OCI-LY7 (cell line): ENCODE data around the gene CLIC4.

Experiments
- EZH2phosphoT487 ChIP-seq: fragments of 200-600 bp; sonication (generic); IDR thresholded peaks from 2 replicates; pipeline ENCODE4 v1.6.1; 2018; ENCODE audit warnings: low read depth, borderline replicate concordance, mild to moderate bottlenecking, mixed run types, antibody characterized with exemption, low read length, moderate library complexity, mixed read lengths
- TF ChIP-seq, protein P1 (sequence below): fragments of 200-600 bp; sonication (generic); conservative IDR thresholded peaks from 2 replicates; pipeline ENCODE4 v1.5.1; 2014; ENCODE audit warnings: mild to moderate bottlenecking, antibody characterized with exemption, low read length, moderate library complexity, mixed read lengths

DNA sequence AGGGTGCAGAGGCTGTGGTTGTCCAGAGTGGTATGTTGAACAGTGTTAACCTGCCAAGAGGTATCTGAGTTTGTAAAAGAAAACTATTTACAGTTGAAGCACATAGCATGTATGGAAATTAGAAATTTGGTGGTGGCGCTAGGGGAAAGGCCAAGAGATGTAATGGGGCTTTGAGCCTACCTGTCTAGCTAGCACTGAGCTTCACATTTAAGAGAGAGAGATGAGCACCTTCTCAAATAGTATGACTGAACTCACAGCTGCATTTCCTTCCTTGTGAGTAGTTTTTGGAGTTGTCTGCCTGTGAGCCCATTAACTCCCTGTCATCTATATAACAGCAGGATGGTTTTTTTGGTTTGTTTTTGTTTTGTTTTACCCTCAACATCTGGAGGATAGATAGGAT lies 4.0 kb downstream of the CLIC4 start:
- TF ChIP-seq, protein P1, sequence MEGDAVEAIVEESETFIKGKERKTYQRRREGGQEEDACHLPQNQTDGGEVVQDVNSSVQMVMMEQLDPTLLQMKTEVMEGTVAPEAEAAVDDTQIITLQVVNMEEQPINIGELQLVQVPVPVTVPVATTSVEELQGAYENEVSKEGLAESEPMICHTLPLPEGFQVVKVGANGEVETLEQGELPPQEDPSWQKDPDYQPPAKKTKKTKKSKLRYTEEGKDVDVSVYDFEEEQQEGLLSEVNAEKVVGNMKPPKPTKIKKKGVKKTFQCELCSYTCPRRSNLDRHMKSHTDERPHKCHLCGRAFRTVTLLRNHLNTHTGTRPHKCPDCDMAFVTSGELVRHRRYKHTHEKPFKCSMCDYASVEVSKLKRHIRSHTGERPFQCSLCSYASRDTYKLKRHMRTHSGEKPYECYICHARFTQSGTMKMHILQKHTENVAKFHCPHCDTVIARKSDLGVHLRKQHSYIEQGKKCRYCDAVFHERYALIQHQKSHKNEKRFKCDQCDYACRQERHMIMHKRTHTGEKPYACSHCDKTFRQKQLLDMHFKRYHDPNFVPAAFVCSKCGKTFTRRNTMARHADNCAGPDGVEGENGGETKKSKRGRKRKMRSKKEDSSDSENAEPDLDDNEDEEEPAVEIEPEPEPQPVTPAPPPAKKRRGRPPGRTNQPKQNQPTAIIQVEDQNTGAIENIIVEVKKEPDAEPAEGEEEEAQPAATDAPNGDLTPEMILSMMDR, result 0 out of 2 replicates have a peak, but pooled peaks have one; percentile 28
- no peak for TF ChIP-seq EZH2phosphoT487
